Fibroblast of upper back skin (primary cell): ENCODE measurements around the gene ZDHHC1.

Experiments
- DNase-seq: peaks from one replicate; pipeline ENCODE4 v3.0.0-alpha.2; 2013

The ZDHHC1 gene

DNA sequence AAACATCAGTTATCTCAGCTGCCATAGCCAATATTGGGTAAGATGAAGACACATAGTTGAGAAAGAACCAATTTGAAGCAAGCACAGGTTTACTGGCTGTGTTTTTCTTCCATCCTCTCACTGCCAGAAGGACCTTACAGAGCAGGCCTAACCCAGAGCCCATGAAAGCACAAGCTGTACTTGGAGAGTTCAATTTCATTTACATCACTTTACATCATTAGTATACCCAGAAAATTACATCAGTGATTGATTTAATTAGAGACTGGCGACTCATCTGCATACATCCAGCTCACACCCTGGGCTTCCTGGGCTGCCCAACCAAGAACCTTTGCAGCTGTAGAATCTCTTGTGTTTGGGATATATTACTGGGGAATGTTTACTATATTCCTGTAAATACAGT, 66.0 kb downstream of the ZDHHC1 start:
- no peak for DNase-seq

GRCh38 chr16:67349172-67349571, 67.1 kb downstream of the ZDHHC1 start:
- DNase-seq: peak; percentile 38

GRCh38 chr16:67346341-67346740, 69.9 kb downstream of the ZDHHC1 start:
- DNase-seq: no peak

GRCh38 chr16:67345401-67345800, 70.9 kb downstream of the ZDHHC1 start:
- no peak for DNase-seq
